ENCODE data around the gene HAP1.
A peak's percentile ranks its signal among the peaks of the same experiment; 100 is the strongest.
"Not testable (repeated sequence)": the region's sequence is repeated elsewhere in the genome, so short reads cannot be mapped to it uniquely, and the experiment has no call there.

The HAP1 gene

DNA sequence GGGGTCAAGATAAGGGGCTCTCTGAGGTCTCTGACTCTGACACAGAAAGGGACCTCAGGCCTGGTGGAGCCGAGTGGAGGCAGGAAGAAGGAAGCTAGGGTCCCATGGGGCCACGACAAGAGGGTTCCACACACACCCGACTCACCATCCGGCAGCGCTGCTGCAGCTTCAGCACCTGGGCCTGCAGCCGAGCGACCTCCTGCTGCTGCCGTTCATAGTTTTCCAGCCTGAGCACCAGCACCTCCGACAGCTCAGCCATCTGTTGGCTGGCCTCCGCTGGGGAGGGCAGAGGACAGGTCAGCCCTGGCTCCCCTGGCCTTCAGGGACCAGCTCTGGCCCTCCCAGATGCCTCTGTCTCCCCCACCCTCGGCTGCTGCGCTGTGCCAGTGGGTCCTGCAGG is 6.4 kb downstream of the HAP1 start:
- no peak for DNase-seq (ENCODE audit: low read depth, low spot score)

DNA sequence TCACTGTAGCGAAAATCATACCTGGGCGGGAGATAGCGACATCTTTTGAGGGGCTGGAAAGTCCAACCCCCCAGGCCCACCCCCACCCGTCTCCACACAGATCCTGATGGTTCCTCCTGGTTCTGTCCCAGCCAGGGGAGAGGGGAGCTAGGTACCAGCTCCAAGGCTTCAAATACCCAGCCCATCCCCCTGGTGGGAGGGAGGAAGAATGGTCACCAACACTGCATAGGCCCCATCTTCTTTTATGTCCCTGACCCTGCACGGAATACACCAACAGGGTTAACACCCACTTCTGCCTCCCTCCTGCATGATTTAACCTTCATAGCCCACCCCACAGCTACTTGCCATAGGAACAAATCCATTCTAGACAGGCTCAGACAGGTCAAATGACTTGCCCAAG is 9.3 kb downstream of the HAP1 start:
- DNase-seq (ENCODE audit: low read depth, low spot score), result no peak

DNA sequence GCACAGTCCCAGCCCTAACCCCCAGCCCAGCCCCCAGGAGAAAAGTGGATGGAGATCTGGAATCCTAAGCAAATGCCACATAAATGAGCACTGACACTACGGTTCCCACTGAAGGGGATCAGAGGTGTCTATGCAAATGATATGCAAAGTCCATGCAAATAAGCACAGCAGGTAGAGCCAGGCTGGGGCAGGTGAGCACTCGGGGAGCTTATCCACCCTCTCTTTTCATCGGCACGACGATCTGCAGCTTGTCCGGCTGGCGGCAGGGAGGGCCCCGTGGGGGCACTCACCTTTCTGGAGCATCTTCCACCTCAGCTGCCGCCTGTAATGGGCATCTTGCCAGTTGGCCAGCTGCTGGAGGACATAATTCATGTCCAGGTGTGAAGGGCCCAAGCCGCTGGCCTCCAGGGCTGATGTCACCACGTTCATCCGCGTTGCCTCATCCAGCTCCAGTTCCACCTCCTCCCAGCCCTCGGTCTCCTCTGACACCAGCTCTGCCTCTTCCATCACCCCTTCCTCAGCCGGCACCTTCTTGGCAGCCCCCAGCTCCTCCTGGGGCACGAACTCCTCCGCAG is 9.9 kb downstream of the HAP1 start:
- DNase-seq (ENCODE audit: low read depth, low spot score), result no peak

DNA sequence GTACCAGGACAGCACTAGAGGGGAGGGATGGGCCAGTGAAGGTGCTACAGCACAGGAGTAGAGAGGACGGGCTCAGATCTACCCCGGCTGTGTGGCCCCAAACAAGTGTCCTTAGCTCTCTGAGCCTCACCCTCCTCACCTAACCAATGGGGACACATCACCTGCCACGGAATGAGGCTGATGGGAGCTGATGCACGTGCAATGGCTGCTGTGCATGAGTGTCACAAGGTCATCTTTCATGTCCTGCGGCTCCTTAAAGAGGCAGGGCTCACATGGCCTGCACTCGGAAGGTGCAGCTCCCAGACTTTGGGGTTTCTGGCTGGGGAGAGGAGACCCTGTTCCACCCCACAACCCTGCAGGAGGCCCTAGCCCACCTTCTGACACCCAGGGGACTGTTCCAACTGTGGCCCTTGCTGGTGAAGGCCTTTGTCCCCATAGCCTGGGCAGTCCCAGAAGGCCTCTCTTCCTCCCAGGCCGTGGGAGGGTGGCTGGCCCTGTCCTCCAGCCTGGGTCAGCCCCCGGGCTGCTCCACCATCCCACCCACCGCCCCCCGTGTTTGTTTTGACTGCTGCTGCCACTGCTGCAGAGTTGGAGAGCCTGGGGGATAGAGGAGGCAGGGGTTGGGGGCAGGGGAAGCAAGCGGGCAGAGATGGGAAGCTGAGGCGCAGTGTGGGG is 10.5 kb downstream of the HAP1 start:
- no peak for DNase-seq (ENCODE audit: low read depth, low spot score)

DNA sequence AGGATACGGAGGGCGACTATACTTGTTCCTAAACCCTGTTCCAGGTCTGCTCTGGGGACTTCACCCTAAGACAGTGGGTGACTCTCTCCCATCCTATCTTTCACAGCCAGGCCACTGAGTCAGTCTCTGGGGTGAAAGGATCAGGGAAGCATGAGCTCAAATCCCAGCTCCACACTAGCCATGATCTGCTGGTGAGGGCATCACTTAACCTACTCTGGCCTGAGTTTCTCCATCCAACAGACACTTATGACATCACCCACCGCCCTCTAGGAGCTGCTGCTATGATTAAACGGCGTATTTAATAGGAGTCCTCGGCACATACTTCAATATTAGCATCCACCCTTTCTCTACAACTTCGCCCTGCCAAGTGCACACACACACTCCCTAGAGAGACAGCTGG is 12.2 kb downstream of the HAP1 start:
- DNase-seq (ENCODE audit: low read depth, low spot score), result no peak

DNA sequence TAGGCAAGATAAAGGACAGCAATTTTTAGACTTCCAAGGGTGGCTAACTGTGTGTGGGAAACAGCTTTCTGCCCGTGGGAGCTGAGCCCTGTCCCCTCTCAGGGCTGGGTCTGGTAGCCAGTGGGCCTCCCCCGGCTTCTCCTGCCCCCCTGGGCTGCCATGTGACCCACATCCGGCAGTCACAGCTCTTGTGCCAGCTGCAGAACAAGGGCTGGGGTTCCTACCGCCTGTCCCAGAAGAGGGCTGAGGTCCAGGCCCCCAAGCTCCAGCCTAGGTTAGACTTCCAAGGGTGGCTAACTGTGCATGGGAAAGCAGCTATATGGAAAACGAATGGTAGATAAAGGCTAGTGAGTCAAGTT is 16.2 kb downstream of the HAP1 start:
- DNase-seq (ENCODE audit: low read depth, low spot score), result no peak

DNA sequence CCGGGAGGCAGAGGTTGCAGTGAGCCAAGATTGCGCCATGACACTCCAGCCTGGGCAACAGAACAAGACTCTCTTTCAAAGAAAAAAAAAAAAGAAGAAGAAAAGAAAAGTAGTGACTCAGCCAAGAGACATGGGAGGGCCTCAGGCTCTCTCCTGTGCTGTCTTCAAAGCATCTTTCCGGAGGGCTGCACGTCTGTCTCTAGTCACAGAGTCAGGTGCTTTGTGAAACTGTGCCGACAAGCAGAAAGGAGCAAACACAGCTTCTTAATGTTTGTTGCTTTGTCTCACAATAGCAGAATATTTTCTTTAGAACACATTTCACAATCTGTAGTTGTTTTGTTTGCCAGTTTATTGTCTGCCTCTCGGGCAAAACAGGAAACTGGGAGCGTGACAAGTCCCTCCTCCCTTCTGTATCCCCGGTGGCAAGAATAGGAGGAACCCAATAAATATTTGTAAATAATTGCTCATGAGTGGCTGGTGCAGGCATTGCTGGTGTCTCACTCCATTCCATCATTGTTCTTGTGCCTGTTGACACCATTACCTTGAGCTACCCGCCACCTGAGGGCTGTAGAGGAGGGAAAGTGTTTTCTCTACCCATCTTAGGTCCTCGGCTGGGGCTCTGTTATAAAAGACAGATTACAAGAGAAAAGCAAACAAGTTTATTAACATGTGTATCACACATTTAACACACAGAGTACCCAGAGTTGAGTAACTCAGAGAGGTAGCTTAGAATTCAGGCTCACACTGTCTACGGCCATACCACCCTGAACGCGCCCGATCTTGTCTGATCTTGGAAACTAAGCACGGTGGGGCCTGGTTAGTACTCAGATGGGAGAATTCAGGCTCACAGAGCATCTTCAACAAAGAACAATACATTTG is 16.8 kb downstream of the HAP1 start:
- DNase-seq (ENCODE audit: low read depth, low spot score), result peak; percentile 70

DNA sequence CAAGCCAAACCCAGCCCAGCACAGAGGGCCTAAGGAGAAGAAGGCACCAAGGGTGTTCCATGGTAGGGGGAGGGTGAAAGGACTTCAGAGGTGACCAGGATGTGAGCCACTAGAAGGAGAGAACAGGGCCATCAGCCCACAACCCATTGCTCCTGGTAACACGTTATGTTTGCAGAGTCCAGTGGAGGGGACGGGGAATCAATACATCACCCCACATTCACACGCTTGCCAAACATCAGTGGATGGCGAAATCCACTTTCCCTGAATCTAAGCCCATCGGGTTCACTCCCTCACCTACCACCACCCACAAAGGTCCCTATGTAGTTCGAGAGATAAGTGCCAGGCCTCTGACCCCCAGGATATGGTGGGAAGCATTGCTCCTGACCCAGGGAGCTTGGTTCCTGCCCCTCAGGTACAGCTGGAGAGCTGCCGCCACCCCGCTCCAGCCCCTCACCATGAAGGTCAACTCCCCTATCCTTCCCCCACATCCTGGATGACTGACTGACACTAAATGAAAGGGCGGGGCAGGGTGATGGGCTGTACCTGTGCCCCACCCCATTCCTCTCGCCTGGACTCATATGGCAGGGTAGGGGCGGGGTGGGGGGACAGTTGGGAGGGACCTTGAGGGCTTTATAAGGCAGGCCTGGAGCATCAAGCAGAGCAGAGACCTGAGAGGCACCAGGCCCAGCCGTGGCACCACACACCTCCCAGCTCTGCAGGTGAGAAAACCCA is 22.6 kb downstream of the HAP1 start, which contains the start of gene GAST:
TSS of gene GAST (plus strand) at position 663 of the 732 bp plus-strand sequence. CDS start 3,106 bp downstream, outside the sequence.
- DNase-seq (ENCODE audit: low read depth, low spot score), result no peak

DNA sequence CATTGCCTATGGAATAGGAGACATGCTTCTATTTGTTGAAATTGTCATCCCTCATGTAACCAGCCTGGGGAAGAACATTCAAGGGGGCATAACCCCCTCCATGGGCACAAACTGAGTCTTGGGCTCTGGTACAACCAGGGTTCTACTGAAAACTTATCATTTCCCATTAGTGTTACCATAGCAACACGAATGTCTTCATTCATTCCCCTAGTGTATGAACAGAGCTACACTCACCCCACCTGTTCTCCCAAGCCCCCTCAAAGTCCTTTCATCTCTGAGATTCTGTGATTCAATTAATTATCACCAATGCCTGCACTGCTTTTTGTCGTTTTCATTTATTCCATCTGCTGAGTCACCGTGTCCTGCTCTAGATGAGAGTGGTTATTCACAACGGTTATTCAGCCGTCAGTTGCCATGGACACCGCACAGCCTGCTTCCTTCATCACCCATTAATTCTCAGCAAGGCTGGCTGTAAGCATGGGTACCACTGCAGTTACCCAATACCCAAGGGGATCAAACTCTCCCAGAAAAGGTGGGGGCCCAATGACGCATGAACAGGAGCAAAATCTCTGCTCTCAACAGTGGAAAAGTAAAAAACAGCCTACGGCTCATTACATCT is 23.9 kb downstream of the HAP1 start:
- DNase-seq (ENCODE audit: low read depth, low spot score), result no peak

DNA sequence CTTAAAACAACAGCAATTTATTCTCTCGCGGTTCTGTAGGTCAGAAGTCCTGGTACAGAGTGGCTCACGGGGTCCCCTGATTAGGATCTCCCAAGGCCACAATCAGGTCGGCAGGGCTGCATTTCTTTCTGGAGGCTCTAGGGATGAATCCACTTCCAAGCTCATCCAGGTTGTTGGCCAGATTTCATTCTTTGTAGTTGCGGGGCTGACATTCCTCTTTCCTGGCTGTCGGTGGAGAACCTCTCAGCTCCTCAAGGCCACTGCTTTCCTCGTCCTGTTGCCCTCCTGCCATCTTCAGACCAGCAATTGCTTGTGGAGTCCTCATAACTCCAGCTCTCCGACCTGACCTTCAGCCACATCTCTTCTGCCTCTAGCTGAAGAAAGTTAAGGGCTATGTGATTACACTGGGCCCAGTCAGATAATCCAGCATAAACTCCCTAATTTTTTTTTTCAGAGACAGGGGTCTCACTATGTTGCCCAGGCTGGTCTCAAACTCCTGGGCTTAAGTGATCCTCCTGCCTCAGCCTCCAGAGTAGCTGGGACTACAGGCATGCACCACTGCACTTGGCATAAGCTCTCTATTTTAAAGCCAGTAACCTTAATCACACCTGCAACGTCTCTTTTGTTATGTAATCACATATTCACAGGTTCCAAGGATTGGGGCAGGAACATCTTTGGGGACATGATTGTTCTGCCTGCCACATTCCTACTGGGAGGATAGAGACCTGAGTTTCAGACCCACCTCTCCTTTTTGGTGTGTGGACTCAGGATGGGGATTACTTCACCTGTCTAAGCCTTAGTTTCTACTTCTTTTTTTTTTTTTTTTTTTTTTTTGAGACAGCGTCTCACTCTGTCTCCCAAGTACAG is 26.4 kb downstream of the HAP1 start:
- no peak for DNase-seq (ENCODE audit: low read depth, low spot score)

DNA sequence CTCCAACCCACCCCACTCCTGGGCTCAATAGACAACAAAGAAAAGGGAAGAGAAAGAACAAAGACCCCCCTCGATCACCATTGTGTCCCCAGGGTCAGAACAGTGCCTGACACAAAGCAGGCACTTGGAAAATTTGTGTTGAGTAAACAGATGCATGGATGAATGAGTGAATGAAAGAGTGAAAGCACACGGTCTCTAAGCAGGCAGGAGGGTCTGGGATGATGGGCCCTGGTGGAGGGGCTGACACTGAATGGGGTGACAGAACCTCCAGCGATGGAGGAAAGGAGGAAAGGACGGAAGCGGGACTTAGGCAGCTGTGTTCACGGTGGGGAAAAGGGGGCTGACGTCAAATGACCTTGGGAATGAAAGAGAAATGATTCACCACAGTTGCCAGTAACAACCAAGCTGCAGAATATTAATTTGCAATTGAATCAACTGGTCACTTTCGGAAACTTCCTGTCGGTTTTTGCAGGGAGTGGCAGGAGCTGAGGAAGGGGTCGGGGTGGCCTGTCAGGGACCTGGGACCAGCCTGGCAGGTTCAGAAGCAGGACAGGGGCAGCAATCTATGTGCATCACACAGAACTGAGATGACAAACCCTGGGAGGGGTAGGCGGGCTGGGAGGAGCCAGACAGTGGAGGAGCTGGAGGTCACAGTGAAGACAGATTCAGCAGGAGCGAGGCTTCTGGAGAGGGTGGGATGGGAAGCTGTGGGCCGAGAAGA is 29.0 kb downstream of the HAP1 start:
- DNase-seq (ENCODE audit: low read depth, low spot score), result peak; percentile 83

DNA sequence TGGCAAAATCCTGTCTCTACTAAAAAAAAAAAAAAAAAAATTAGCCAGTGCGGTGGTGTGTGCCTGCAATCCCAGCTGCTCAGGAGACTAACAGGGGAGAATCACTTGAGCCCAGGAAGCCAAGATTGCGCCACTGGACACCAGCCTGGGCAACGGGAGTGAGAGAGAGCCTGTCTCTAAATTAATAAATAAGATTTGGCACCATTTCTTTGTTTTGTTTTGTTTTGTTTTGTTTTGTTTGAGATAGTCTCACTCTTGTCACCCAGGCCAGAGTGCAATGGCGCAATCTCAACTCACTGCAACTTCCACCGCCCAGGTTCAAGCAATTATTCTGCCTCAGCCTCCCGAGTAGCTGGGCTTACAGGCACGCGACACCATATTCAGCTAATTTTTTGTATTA is 31.7 kb downstream of the HAP1 start:
- no peak for DNase-seq (ENCODE audit: low read depth, low spot score)

DNA sequence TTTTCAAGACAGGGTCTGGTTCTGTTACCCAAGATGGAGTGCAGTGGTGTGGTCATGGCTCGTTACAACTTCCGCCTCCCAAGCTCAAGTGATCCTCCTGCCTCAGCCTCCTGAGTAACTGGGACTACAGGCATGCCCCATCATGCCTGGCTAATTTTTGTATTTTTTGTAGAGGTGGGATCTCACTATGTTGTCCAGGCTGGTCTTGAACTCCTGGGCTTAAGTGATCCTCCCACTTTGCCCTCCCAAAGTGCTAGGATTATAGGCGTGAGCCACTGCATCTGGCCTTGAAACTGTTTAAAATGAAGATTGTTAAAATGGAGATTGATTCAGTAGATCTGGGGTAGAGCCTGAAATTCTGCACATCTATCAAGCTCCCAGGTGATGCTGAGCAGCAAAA is 33.6 kb downstream of the HAP1 start:
- DNase-seq (ENCODE audit: low read depth, low spot score), result not testable (repeated sequence)

DNA sequence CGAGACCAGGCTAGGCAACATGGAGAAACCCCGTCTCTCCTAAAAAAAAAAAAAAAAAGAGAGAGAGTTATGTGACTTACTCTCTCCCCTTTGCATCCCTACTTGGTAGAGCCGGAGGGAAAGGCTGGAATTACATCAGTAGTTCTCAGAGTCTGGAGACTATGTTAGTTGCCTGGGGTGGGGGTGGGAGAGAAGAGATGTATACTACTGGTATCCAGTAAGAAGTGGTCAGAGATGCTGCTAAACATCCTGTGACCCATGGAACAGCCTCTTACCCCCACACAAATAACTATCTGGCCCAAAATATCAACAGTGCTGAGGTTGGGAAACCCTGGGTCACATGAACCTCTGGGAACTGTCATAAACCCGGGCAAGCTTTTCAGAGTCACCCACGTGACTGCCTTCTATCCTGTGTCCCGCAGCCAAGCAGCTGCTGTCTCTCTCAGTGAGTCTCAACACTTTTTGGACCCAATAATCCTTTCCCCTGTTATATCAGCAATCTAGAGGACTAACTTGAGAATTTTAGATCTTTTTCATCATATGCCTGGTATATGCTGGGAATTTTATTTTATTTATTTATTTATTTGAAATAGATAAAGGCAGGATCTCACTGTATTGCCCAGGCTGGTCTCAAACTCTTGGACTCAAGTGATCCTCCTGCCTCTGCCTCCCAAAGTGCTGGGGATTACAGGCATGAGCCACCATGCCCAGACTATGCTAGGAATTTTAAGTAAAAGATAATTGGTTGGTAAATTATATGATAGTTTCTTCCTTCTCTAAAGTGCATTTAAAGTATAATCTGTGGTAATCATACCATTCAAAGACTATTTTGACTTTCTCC is 37.1 kb downstream of the HAP1 start:
- DNase-seq (ENCODE audit: low read depth, low spot score), result no peak

DNA sequence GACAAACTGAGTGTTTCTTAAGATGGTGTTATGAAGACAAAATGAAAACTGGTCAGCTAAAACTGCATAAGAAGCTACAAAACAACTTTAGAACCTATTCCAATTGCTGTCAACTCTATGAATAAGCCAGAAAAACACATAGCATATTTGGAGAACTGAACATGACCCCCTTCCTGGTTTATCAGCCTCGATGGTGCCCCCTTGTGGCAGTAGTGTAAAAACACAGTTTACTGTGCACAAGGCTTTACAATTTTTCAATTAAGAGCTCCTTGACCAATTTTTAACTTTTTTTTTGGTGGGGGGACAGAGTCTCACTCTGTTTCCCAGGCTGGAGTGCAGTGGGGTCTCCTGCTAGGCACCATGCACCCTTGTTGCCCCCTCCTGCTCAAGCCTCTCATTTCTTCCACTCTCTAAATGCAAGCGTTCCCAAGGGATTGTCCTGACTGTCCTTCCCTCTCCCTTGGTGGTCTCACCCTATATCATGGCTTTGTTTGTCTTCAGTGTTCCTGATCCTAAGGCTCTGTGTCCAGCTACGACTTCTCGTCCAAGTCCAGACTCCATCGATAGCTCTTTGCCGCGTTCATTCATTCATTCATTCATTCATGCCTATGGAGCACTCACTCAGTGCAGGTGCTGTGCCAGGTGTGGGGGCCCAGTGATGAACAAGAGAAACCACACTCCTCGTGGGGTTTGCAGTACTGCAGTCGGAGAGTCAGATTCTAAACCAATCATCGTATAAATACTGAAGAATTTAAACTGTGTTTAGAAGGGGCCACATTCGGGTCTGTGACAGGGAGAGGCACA is 38.3 kb downstream of the HAP1 start:
- DNase-seq (ENCODE audit: low read depth, low spot score), result no peak

DNA sequence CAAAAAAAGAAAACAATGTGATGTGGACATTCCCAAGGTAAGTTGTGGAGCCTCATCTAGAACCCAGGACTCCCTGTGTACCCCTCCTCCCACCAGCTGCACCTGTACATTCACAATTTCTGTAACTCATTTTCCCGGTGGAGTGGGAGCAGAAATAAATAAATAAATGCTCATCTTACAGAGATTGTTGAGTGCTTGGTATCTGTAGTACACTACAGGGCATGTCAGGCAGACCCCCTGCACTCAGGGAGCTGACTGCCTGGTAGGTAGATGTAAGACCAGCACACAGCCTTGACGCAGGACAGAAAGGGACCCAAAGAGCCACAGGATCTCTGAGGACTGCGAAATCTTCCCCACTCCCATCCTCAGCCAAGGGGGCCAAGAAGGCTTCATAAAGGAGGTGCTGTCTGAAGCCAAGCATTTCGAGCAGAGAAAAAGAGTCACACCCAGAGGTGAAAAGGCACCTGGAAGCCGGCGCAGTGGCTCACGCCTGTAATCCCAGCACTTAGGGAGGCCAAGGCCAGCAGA is 39.2 kb downstream of the HAP1 start:
- no peak for DNase-seq (ENCODE audit: low read depth, low spot score)

DNA sequence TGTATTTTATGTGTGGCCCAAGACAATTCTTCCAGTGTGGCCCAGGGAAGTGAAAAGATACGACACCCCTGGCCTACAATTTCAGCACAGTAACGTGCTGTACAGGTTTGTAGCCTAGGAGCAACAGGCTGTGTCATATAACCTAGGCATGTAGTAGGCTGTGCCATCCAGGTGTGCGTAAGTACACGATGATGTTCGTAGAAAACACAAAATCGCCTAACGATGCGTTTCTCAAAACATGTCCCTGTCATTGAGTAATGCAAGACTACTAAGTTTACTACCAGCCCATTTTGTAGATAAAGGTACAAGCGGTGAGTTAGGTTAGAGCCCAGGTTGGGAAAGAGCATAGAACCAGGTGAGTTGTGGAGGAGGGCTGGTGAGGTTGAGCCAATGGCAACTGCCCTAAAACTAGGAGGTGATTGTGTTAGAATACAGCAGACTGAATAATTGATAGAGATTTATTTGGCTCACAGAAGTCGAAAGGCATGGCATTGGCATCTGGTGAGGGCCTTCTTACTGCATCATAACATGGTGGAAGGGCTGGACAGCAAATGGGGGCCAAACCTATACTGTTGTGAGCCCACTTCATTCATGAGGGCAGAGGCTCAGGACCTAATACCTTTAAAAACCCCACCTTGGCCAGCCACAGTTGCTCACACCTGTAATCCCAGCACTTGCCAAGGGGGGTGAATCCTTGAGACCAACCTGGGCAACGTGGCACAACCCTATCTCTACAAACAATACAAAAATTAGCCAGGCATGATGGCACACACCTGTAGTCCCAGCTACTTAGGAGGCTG is 41.5 kb downstream of the HAP1 start:
- DNase-seq (ENCODE audit: low read depth, low spot score), result no peak
